ENCODE results near the gene SKAP1.

- TF ChIP-seq CTCF (conservative IDR thresholded peaks at IDR 0.05) (no peak), ZFX (IDR thresholded peaks at IDR 0.05) (no peak)
Observed at GRCh38 chr17:48356866-48357265, 73.1 kb downstream of the SKAP1 start.

All from C4-2B (cell line).